ENCODE data around the gene BMP8A.
"Not testable (repeated sequence)": the region's sequence is repeated elsewhere in the genome, so short reads cannot be mapped to it uniquely, and the experiment has no call there.

BMP8A gene

GRCh38 chr1:39491146-39491921 lies at the start of gene BMP8A:
TSS of gene BMP8A (plus strand) at chr1:39491636. CDS start at chr1:39491992, 356 bp downstream.
- no peak for DNase-seq

GRCh38 chr1:39441797-39442196 lies 49.6 kb upstream of the BMP8A start:
- no peak for DNase-seq

GRCh38 chr1:39445573-39445972 lies 45.9 kb upstream of the BMP8A start:
- DNase-seq: no peak

GRCh38 chr1:39446986-39447567 lies 44.4 kb upstream of the BMP8A start:
- no peak for DNase-seq

GRCh38 chr1:39450041-39450440 lies 41.4 kb upstream of the BMP8A start:
- not testable (repeated sequence) for DNase-seq

GRCh38 chr1:39450956-39451606 lies 40.4 kb upstream of the BMP8A start:
- no peak for DNase-seq

- no peak for DNase-seq
Measured at GRCh38 chr1:39452081-39452480, 39.4 kb upstream of the BMP8A start.

- DNase-seq: no peak
Measured at GRCh38 chr1:39452540-39452939, 38.9 kb upstream of the BMP8A start.

- no peak for DNase-seq
Measured at GRCh38 chr1:39453603-39454002, 37.8 kb upstream of the BMP8A start.

GRCh38 chr1:39458991-39459390 lies 32.4 kb upstream of the BMP8A start:
- no peak for DNase-seq

- no peak for DNase-seq
Measured at GRCh38 chr1:39462074-39462473, 29.4 kb upstream of the BMP8A start.

- no peak for DNase-seq
Measured at GRCh38 chr1:39466413-39467107, 24.9 kb upstream of the BMP8A start.

- not testable (repeated sequence) for DNase-seq
Measured at GRCh38 chr1:39467108-39467720, 24.2 kb upstream of the BMP8A start.

- DNase-seq: no peak
Measured at GRCh38 chr1:39469150-39469549, 22.3 kb upstream of the BMP8A start.

- DNase-seq: no peak
Measured at GRCh38 chr1:39470040-39470439, 21.4 kb upstream of the BMP8A start.

- no peak for DNase-seq
Measured at GRCh38 chr1:39472826-39473225, 18.6 kb upstream of the BMP8A start.

GRCh38 chr1:39473324-39473723 lies 18.1 kb upstream of the BMP8A start:
- no peak for DNase-seq

GRCh38 chr1:39474810-39475209 lies 16.6 kb upstream of the BMP8A start:
- DNase-seq: no peak

- not testable (repeated sequence) for DNase-seq
Measured at GRCh38 chr1:39475551-39475950, 15.9 kb upstream of the BMP8A start.

- no peak for DNase-seq
Measured at GRCh38 chr1:39478126-39478915, 13.1 kb upstream of the BMP8A start.

GRCh38 chr1:39481289-39481688 lies 10.1 kb upstream of the BMP8A start:
- DNase-seq: no peak

GRCh38 chr1:39483276-39483675 lies 8.2 kb upstream of the BMP8A start:
- no peak for DNase-seq
